DND-41 (cell line): ENCODE data around the gene ACSL3.

Source experiments
- EZH2 ChIP-seq: IDR thresholded peaks from 3 replicates; pipeline ENCODE4 v1.6.1; 2012; ENCODE audit warnings: borderline replicate concordance, low read depth, mild to moderate bottlenecking, moderate library complexity, low read length, inconsistent platforms; ENCODE audit not compliant: severe bottlenecking
- TF ChIP-seq, protein P1 (sequence below): IDR thresholded peaks from 2 replicates; pipeline ENCODE4 v1.5.1; 2012; ENCODE audit warnings: borderline replicate concordance, low read length, moderate library complexity, mild to moderate bottlenecking; ENCODE audit not compliant: poor library complexity, severe bottlenecking; ENCODE audit errors: extremely low read depth

DNA sequence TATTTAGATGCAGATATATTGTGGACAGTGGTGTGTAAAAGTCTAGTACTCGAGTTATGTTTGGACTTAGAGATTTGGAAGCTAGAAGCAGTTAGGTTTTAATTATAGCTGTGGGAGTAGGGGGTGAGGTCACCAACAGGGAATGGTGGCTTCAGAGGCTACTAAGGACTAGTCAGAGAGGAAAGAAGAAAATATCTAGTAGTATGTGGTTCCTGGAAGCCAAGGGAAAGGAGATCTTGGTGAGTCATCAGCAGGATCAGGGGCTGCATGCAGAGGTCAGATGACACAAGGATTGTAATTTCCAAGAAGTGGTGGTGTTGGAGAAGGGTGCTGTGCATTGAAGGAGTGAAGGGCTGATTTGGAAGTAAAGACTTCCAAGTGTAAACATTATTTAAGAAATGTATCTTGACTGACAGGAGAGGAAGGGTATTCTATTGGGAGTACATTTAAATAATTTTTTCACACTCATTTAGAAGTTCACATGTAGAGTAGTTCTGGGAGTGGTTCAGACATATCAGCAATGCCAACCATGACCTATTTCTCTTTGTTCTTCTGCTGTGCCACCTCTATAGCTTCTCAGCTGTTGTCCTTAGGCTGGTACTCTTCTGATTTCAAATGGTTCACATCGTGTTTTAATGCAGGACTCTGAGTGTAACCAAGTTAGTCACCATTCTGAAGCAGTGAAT is 59.1 kb downstream of the ACSL3 start:
- TF ChIP-seq, protein P1, sequence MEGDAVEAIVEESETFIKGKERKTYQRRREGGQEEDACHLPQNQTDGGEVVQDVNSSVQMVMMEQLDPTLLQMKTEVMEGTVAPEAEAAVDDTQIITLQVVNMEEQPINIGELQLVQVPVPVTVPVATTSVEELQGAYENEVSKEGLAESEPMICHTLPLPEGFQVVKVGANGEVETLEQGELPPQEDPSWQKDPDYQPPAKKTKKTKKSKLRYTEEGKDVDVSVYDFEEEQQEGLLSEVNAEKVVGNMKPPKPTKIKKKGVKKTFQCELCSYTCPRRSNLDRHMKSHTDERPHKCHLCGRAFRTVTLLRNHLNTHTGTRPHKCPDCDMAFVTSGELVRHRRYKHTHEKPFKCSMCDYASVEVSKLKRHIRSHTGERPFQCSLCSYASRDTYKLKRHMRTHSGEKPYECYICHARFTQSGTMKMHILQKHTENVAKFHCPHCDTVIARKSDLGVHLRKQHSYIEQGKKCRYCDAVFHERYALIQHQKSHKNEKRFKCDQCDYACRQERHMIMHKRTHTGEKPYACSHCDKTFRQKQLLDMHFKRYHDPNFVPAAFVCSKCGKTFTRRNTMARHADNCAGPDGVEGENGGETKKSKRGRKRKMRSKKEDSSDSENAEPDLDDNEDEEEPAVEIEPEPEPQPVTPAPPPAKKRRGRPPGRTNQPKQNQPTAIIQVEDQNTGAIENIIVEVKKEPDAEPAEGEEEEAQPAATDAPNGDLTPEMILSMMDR = no peak
- no peak for TF ChIP-seq EZH2
